Stromal cell of bone marrow (primary cell): ENCODE measurements around the gene UBR4.
A peak's percentile ranks its signal among the peaks of the same experiment; 100 is the strongest.
"Not testable (repeated sequence)": the region's sequence is repeated elsewhere in the genome, so short reads cannot be mapped to it uniquely, and the experiment has no call there.

Experiments
- DNase-seq: peaks from one replicate; pipeline ENCODE4 v3.0.0-alpha.2; 2012; ENCODE audit warnings: low read depth

The UBR4 gene

GRCh38 chr1:19190468-19190867 is 19.6 kb downstream of the UBR4 start:
- no peak for DNase-seq

- no peak for DNase-seq
Measured at GRCh38 chr1:19189270-19189669, 20.8 kb downstream of the UBR4 start.

- no peak for DNase-seq
Measured at GRCh38 chr1:19187852-19188251, 22.2 kb downstream of the UBR4 start.

GRCh38 chr1:19186001-19186400 is 24.1 kb downstream of the UBR4 start:
- DNase-seq, result no peak

- DNase-seq, result no peak
Measured at GRCh38 chr1:19182223-19182622, 27.8 kb downstream of the UBR4 start.

- not testable (repeated sequence) for DNase-seq
Measured at GRCh38 chr1:19180265-19180657, 29.8 kb downstream of the UBR4 start.

- DNase-seq, result no peak
Measured at GRCh38 chr1:19179597-19180264, 30.3 kb downstream of the UBR4 start.

GRCh38 chr1:19178734-19179398 is 31.2 kb downstream of the UBR4 start:
- no peak for DNase-seq

GRCh38 chr1:19177811-19178210 is 32.3 kb downstream of the UBR4 start:
- DNase-seq, result no peak

- DNase-seq, result no peak
Measured at GRCh38 chr1:19169642-19170041, 40.4 kb downstream of the UBR4 start.

- no peak for DNase-seq
Measured at GRCh38 chr1:19167140-19167539, 42.9 kb downstream of the UBR4 start.

GRCh38 chr1:19166066-19166465 is 44.0 kb downstream of the UBR4 start:
- DNase-seq, result no peak

- no peak for DNase-seq
Measured at GRCh38 chr1:19165501-19165900, 44.6 kb downstream of the UBR4 start.

GRCh38 chr1:19164274-19165015 is 45.6 kb downstream of the UBR4 start:
- no peak for DNase-seq

- DNase-seq, result peak; percentile 81
Measured at GRCh38 chr1:19163261-19163660, 46.8 kb downstream of the UBR4 start.

- no peak for DNase-seq
Measured at GRCh38 chr1:19160831-19161230, 49.2 kb downstream of the UBR4 start.

GRCh38 chr1:19157653-19158052 is 52.4 kb downstream of the UBR4 start:
- DNase-seq, result no peak

GRCh38 chr1:19156676-19157075 is 53.4 kb downstream of the UBR4 start:
- DNase-seq, result no peak

GRCh38 chr1:19154876-19155275 is 55.2 kb downstream of the UBR4 start:
- no peak for DNase-seq

GRCh38 chr1:19153169-19153568 is 56.9 kb downstream of the UBR4 start:
- DNase-seq, result no peak

GRCh38 chr1:19151537-19151936 is 58.5 kb downstream of the UBR4 start:
- DNase-seq, result no peak

GRCh38 chr1:19149736-19150135 is 60.3 kb downstream of the UBR4 start:
- DNase-seq, result no peak

- DNase-seq, result no peak
Measured at GRCh38 chr1:19140465-19140864, 69.6 kb downstream of the UBR4 start.
